Stimulated activated naive B cell treated with anti-CD40 and anti-IgM and Interleukin-4, amounts not matched to agents 10 μg/mL and 1 μg/mL and 100 μg/mL, for 72 hours (primary cell): ENCODE results near the gene RAB4B.
A peak's percentile ranks its signal among the peaks of the same experiment; 100 is the strongest.
"Not testable (repeated sequence)": the region's sequence is repeated elsewhere in the genome, so short reads cannot be mapped to it uniquely, and the experiment has no call there.

Experiments used
- ATAC-seq, 2 donors: fragments of 150-1000 bp; cut with Tn5 transposase; replicated peaks; 2 replicates each; pipeline ENCODE4 v1.10.0; 2021; ENCODE audit warnings: moderate library complexity in 1 of 2
- DNase-seq: peaks from one replicate; pipeline ENCODE4 v3.0.0; 2021
- H3K27ac Mint-ChIP-seq: one replicate; pipeline ENCODE4 v1.8.0; 2022; ENCODE audit warnings: mild to moderate bottlenecking, mixed read lengths
- H3K27me3 Mint-ChIP-seq, 2 donors: one replicate each; pipeline ENCODE4 v1.8.0; 2022; ENCODE audit warnings: mixed read lengths in 2 of 2
- H3K36me3 Mint-ChIP-seq, 2 donors: one replicate each; pipeline ENCODE4 v1.8.0; 2022; ENCODE audit warnings: mixed read lengths in 2 of 2, mild to moderate bottlenecking in 1 of 2
- H3K4me1 Mint-ChIP-seq, 2 donors: one replicate each; pipeline ENCODE4 v1.8.0; 2022; ENCODE audit warnings: mixed read lengths in 2 of 2, mild to moderate bottlenecking in 1 of 2
- H3K4me3 Mint-ChIP-seq, 2 donors: one replicate each; pipeline ENCODE4 v1.8.0; 2022; ENCODE audit warnings: mild to moderate bottlenecking in 2 of 2, mixed read lengths in 2 of 2, moderate library complexity in 1 of 2
- H3K9me3 Mint-ChIP-seq, 2 donors: one replicate each; pipeline ENCODE4 v1.8.0; 2022; ENCODE audit warnings: mixed read lengths in 2 of 2, mild to moderate bottlenecking in 1 of 2

RAB4B gene, protein sequence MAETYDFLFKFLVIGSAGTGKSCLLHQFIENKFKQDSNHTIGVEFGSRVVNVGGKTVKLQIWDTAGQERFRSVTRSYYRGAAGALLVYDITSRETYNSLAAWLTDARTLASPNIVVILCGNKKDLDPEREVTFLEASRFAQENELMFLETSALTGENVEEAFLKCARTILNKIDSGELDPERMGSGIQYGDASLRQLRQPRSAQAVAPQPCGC

DNA sequence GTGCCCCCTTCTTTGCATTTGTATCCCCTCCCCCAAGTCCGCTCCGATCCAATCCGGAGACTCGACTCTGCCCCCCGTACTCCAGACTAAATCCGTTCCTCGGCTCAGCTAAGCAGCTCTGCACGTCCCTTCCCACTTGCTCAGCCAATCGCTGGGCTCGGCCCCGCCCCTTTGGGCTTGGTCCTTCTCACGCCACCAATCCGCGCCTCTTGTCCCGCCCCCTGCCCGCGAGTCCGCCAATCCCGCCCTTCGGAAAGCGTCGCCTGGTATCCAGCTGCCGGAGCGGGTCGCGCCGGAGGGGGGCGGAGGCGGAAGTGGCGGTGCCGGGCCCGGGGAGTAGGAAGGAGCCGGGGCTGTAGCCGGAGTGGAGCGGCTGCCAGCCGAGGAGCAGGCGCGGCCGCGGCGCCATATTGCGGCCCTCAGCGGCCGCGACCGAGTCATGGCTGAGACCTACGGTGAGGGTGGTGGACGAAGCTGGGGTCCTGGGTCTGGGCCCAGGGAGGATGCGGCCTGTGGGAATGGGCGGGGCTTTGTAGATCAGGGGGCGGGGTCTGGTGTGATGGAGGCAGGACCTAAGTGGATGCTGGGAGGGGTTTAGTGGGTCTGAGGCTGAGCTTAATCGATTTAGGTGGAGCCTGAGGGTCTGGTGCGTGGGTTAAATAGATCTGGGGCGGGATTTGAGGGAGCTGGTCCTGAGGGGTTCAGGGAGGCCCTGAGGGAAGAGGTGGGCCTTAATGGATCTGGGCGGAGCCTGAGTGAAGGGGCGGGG is at the start of gene RAB4B:
Gene RAB4B, plus strand, starts transcription at position 311 of the 769 bp plus-strand sequence. Its CDS starts 129 bp downstream, at position 440.
- Mint-ChIP-seq H3K4me3 (peak within 1 kb of the TSS; percentile 90 to 97), H3K4me1 (peaks cover 42 to 82% of the 10 kb centered on the region in 2 donors), H3K36me3 (peaks cover 24 to 28% of the 10 kb centered on the region in 2 donors), H3K27me3 (no peaks in the 10 kb centered on the region), H3K9me3 (peaks cover 0 to 3% of the 10 kb centered on the region in 2 donors), H3K27ac (peak within 1 kb of the TSS; percentile 98)
- DNase-seq = peak; percentile 100
- ATAC-seq = peak; percentile 72 to 76

DNA sequence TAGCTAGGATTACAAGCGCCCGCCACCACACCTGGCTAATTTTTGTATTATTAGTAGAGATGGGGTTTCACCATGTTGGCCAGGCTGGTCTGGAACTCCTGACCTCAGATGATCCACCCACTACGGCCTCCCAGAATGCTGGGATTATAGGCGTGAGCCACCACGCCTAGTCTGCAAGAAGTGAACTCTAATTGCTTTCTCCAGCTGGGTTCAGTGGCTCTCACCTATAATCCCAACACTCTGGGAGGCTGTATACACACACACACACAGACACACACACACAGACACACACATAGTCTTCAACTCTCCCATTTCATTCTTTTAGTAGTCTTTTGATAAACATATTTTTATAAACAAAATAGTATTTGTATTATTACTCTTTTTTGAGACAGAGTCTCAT is 48.0 kb upstream of the RAB4B start:
- not testable (repeated sequence) for H3K4me1 Mint-ChIP-seq, ATAC-seq, H3K9me3 Mint-ChIP-seq, H3K4me3 Mint-ChIP-seq, H3K27ac Mint-ChIP-seq, H3K27me3 Mint-ChIP-seq, DNase-seq
- peaks cover 36 to 51% of the 10 kb centered on the region in 2 donors for H3K36me3 Mint-ChIP-seq

DNA sequence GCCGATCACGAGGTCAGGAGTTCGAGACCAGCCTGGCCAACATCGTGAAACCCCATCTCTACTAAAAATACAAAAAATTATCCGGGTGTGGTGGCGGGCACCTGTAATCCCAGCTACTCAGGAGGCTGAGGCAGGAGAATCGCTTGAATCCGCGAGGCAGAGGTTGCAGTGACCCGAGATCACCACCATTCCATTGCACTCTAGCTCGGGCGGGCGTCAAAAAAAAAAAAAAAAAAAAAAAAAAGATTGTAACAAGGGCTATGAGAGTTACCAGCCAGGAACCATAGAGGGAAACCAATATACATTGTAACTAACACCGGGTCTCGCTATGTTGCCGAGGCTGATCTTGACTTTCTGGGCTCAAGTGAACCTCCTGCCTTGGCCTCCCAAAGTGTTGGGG is 45.7 kb upstream of the RAB4B start:
- not testable (repeated sequence) for H3K27me3 Mint-ChIP-seq, H3K27ac Mint-ChIP-seq, DNase-seq, H3K4me3 Mint-ChIP-seq, ATAC-seq, H3K4me1 Mint-ChIP-seq, H3K9me3 Mint-ChIP-seq
- peaks cover 32 to 55% of the 10 kb centered on the region in 2 donors for H3K36me3 Mint-ChIP-seq

DNA sequence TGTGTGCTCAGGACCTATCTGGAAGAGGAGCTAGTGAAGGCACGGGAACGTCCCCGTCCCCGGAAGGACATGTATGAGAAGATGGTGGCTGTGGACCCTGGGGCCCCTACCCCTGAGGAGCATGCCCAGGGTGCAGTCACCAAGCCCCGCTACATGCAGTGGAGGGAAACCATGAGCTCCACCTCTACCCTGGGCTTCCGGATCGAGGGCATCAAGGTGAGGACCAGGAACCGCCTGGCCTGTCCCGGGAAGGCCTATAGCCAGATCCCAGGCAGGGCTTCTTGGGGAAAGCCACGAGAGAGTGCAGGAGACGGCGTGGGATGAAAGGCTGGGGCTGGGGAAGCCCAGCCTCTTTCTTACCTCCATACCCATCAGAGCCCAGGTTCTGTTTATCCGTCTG is 44.9 kb upstream of the RAB4B start:
- H3K27me3 Mint-ChIP-seq = no peaks in the 10 kb centered on the region
- DNase-seq = no peak
- no peak overlapping the region for H3K4me3 Mint-ChIP-seq
- ATAC-seq = no peak
- peaks cover 37 to 54% of the 10 kb centered on the region in 2 donors for H3K36me3 Mint-ChIP-seq
- peak overlapping the region; percentile 33 for H3K27ac Mint-ChIP-seq
- H3K9me3 Mint-ChIP-seq = no peaks in the 10 kb centered on the region
- no peaks in the 10 kb centered on the region for H3K4me1 Mint-ChIP-seq

DNA sequence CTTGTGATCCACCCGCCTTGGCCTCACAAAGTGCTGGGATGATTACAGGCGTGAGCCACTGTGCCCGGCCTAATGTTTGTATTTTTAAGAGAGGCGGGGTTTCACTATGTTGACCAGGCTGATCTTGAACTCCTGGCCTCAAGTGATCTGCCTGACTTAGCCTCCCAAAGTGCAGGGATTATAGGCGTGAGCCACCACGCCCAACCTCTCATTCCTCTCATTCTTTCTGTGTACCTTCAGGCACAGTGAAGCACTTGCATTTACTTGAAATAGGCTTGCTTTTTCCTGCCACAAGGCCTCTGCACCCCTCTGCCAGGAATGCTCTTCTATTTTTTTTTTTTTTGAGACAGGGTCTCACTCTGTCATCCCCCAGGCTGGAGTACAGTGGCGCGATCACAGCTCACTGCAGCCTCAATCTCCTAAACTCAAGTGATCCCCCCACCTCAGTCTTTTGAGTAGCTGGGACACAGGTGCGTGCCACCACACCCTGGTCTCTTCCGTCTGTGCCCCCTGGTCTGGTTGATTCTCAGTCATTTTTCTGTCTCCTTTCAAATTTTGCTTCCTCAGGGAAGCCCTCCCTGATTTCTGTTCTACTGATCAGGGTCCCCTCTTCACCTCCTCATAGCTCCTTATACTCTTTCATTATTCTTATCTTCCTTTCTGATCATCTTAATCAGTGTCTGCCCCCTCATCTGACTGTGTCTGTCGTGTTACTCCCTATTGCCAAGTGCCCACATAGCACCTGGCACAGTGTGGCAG is 42.9 kb upstream of the RAB4B start:
- no peak overlapping the region for H3K4me3 Mint-ChIP-seq
- peaks cover 3 to 5% of the 10 kb centered on the region in 2 donors for H3K4me1 Mint-ChIP-seq
- H3K27ac Mint-ChIP-seq = no peak overlapping the region
- peaks cover 48 to 64% of the 10 kb centered on the region in 2 donors for H3K36me3 Mint-ChIP-seq
- DNase-seq = no peak
- ATAC-seq = no peak
- no peaks in the 10 kb centered on the region for H3K9me3 Mint-ChIP-seq
- H3K27me3 Mint-ChIP-seq = no peaks in the 10 kb centered on the region

DNA sequence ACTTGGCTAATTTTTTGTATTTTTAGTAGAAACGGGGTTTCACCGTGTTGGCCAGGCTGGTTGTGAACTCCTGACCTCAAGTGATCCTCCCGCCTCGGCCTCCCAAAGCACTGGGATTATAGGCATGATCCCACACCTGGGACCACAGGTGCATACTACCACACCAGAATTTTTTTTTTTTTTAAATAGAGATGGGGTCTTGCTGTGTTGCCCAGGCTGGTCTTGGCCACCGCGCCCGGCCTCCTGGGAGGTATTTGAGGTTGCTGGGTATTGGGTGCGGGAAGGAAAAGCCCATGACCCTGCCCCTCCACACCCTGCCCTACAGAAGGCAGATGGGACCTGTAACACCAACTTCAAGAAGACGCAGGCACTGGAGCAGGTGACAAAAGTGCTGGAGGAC is 41.4 kb upstream of the RAB4B start:
- Mint-ChIP-seq H3K9me3 (no peaks in the 10 kb centered on the region), H3K4me3 (no peak overlapping the region), H3K27me3 (no peaks in the 10 kb centered on the region), H3K36me3 (peaks cover 43 to 58% of the 10 kb centered on the region in 2 donors), H3K4me1 (peaks cover 3 to 5% of the 10 kb centered on the region in 2 donors), H3K27ac (no peak overlapping the region)
- ATAC-seq (no peak), DNase-seq (no peak)

DNA sequence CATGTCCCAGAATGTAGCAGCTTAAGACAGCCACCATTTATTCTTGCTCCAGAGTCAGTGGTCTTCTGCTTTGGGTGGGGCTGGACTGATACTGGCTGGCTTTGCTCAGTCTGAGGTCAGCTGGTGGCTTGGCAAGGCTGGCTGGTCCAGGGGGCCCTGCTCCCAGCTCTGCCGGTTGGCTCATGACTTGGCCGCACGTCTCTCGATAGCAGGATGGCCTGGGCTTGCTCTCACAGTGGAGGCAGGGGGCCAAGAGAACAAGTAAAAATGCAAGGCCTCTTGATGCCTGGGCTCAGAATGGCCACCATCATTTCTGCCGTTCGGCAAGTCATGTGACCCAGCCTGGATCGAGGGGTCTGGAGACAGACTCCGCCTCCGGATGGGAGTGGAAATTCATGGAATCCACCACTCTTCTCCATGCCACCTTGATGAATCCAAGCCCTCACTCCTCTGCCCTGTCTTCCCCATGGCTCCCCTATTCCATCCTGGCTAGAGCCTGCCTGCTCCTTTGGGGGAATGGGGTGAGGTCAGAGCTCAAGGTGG is 40.9 kb upstream of the RAB4B start:
- Mint-ChIP-seq H3K9me3 (no peaks in the 10 kb centered on the region), H3K4me1 (peaks cover 4 to 5% of the 10 kb centered on the region in 2 donors), H3K4me3 (no peak overlapping the region), H3K27ac (no peak overlapping the region), H3K36me3 (peaks cover 43 to 61% of the 10 kb centered on the region in 2 donors), H3K27me3 (no peaks in the 10 kb centered on the region)
- ATAC-seq (no peak), DNase-seq (no peak)

DNA sequence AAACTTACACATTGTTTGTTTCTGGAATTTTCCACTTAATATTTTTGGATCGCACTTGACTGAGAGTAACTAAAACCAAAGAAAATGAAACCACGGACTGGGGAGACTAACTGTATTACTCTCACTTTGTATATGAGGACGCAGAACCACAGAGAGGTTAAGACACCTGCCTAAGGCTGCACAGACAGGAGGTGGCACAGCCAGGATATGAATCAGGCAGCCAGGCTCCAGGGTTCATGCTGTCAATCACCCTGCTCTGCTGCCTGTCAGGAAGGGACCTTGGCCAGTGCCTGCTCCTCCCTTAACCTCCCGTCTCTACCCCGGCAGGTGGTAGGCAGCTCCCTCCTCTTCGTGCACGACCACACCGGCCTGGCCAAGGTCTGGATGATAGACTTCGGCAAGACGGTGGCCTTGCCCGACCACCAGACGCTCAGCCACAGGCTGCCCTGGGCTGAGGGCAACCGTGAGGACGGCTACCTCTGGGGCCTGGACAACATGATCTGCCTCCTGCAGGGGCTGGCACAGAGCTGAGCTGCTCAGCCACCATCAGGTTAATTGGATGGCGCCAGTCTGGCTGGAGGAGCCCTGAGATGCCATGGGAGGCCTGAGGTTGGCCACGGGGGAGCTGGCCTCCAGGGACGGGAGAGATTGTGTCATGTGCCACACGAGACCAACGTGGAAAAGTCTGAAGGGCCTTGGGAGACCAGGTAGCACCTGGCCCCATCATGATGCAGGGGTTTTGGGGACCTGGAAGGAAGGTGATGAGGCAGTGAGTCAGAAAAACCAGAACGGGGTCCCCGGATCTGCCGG is 38.8 kb upstream of the RAB4B start:
- Mint-ChIP-seq H3K4me3 (no peak overlapping the region), H3K36me3 (peaks cover 31 to 47% of the 10 kb centered on the region in 2 donors), H3K4me1 (peaks cover 4 to 5% of the 10 kb centered on the region in 2 donors), H3K9me3 (no peaks in the 10 kb centered on the region), H3K27ac (peak overlapping the region; percentile 27), H3K27me3 (no peaks in the 10 kb centered on the region)
- DNase-seq (no peak), ATAC-seq (no peak)

DNA sequence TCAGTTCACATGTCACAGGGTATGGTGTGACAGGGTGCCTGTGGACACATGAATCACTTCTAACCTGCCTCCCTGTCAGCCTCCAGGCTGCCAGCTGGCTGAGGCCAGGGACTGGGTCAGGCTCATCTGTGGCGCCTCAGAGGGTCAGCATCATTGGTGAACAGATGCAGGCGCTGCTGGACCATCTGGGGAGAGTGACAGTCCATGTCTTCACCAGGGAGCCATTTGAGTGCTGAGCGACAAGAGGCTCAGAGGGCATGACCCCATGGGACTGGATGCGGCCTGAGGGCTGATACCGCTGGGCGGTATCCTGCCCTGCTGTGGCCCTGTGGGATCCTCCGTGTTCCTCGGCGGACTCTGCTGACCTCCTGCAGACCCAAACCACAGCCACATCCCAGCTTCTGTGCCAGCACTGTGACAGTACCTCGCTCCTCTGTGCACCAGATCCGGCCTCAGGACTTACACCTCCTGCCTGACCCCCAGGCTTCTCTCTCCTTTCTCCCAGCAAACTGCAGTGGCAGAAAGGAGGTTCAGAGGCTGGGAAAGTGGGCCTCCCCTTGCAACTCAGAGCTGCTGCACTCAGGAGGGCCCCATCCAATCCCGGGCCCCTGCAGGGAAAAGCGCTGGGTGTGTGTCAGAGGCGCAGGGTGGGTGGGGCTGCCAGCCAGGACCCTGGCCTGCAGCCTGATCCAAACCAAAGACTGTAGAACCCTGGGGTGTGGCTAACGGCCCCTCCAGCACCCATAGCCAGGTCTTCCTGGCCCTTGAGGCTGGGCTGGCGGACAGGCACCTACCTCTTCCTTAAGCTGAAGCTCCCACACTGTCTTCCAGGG is 38.0 kb upstream of the RAB4B start:
- ATAC-seq (no peak), DNase-seq (no peak)
- H3K36me3 Mint-ChIP-seq = peaks cover 28 to 43% of the 10 kb centered on the region in 2 donors
- no peaks in the 10 kb centered on the region for H3K27me3 Mint-ChIP-seq
- H3K4me1 Mint-ChIP-seq = peaks cover 4 to 5% of the 10 kb centered on the region in 2 donors
- H3K4me3 Mint-ChIP-seq = no peak overlapping the region
- H3K9me3 Mint-ChIP-seq = no peaks in the 10 kb centered on the region
- H3K27ac Mint-ChIP-seq = peak overlapping the region; percentile 42

DNA sequence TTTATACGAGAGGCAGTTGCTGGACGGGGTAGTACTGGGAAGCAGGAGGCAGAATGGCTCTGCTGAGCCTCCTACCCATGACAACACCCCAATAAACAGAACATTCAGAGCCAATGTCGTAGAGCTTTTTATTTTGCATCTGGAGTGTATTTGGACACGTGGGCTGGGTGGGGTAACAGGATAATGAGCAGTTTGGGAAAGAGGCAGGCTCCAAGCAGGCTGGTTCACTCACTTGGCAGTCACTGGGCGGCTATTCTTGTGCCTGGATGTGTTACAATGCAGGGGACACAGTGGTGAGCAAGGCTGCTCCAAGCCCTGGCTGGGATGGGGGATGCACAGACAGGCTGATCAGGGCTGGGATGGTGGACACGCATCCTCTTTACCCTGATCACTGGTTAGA is 37.3 kb upstream of the RAB4B start:
- no peak for DNase-seq
- no peaks in the 10 kb centered on the region for H3K27me3 Mint-ChIP-seq
- H3K27ac Mint-ChIP-seq = peak overlapping the region; percentile 42
- ATAC-seq = no peak
- H3K9me3 Mint-ChIP-seq = no peaks in the 10 kb centered on the region
- no peak overlapping the region for H3K4me3 Mint-ChIP-seq
- peaks cover 4 to 5% of the 10 kb centered on the region in 2 donors for H3K4me1 Mint-ChIP-seq
- H3K36me3 Mint-ChIP-seq = peaks cover 23 to 37% of the 10 kb centered on the region in 2 donors

DNA sequence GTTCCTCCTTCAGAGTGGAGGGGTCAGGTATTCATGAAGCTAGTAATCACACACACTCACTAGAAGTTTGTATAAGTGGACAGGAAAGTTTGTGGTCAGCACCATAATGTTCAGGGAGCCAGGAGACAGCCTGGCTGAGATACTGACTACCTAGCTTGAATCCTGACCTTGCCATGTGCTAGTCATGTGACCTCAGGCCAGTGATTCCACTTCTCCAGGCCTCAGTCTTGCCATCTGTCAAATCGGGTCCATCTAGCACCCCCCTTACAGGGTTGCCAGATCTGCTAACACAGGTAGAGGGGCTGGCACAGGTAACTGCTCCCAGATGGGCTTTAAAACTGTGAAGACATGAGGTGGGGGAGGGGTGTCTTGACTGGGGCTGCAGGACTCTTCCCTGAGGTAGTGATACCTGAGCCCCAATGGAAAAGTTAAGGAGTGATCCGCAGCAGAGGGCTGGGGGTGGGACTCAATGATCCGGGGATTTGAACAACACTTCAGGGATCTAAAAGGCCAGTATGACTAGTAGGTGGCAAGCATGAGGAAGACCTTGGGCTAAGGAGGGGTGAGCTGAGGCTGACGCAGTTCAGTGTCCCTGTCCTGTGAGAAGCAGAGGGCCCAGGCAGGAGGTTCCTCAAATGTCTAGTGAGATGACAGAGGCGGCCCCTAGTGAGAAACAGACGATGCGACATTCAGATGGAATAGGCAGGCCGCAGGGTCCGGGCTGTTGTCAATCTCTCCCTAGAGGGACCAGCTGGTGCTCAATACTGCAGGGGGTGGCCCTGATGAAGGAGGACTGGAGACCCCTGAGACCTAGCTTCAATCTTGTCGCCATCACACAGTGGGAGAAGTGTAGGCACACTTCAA is 36.3 kb upstream of the RAB4B start:
- no peaks in the 10 kb centered on the region for H3K27me3 Mint-ChIP-seq
- H3K4me3 Mint-ChIP-seq = no peak overlapping the region
- DNase-seq (no peak), ATAC-seq (peak in 1 of 2 donors; percentile 12)
- H3K9me3 Mint-ChIP-seq = no peaks in the 10 kb centered on the region
- H3K36me3 Mint-ChIP-seq = peaks cover 19 to 33% of the 10 kb centered on the region in 2 donors
- peak overlapping the region; percentile 70 for H3K27ac Mint-ChIP-seq
- peaks cover 4 to 5% of the 10 kb centered on the region in 2 donors for H3K4me1 Mint-ChIP-seq

DNA sequence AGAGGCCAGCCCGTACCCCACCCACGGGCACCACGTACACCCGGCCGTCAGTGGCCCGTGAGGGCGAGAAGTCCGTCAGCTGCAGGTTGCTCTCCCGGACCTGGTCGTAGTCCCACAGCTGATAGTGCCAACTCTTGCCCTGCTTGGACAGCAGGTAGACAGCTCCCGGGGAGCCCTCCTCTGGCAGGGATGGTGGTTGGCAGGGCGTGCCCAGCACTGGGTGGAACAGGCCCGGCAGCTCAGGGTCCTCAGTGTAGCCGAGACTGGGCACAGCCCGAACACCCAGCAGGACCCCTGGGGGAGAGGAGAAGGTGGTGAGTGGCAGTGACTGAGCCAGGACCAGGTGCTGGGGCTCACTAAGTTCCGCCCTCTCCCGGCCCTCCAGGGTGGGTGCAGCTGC is 35.6 kb upstream of the RAB4B start:
- DNase-seq = no peak
- peaks cover 4 to 5% of the 10 kb centered on the region in 2 donors for H3K4me1 Mint-ChIP-seq
- no peak overlapping the region for H3K4me3 Mint-ChIP-seq
- ATAC-seq = no peak
- peaks cover 18 to 28% of the 10 kb centered on the region in 2 donors for H3K36me3 Mint-ChIP-seq
- no peak overlapping the region for H3K27ac Mint-ChIP-seq
- H3K9me3 Mint-ChIP-seq = no peaks in the 10 kb centered on the region
- no peaks in the 10 kb centered on the region for H3K27me3 Mint-ChIP-seq
